NCI-H446 (cell line): ENCODE data around the gene NMRK2.

Experiments used
- DNase-seq, 2 experiments: peaks; one replicate each; lab custom pipeline; 2025; lab: John Stamatoyannopoulos, UW

NMRK2 gene

DNA sequence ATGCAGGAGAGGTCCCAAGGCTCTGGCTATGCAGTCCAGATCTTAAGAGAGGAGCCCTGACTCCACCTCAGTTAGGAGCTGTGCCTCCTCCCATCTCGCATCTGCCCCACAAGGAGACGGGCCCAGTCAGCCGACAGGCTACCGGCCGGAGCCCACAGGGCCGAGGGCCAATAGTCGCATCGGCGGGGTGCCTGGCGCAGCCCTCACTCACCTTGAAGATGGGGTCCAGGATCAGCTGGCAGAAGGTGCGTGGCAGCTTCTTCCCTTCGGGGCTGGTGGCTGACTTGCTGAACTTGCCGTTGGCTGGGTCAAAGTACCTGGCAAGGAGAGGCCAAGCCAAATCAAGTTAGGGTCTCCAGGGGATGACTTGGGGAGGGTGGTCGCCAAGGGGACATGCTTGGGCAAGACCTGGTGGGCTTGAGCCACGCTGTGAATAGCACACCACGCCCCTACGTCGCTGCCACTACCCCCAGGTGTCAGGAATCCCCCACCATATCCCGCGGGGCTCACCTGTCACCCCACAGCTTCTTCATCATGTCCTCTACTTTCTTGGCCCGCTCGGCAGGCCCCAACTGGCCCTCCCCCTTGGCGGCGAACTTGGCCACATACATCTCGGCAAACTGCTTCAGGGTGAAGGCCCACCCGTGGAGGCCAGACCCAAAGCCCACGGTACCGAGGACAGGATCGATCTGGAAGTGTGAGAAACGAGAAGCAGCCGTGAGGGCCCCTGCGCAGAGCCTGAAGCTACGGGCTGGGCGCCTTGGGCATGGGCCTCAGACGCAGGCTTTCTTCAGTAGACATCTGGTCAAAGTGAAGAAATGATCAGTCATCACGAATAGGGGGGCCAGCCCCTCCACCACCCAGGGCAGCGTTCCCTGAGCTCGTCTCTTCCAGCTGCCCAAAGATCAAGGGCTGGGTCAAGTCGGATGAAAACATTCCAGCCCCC is 49.1 kb downstream of the NMRK2 start:
- no peak for DNase-seq

DNA sequence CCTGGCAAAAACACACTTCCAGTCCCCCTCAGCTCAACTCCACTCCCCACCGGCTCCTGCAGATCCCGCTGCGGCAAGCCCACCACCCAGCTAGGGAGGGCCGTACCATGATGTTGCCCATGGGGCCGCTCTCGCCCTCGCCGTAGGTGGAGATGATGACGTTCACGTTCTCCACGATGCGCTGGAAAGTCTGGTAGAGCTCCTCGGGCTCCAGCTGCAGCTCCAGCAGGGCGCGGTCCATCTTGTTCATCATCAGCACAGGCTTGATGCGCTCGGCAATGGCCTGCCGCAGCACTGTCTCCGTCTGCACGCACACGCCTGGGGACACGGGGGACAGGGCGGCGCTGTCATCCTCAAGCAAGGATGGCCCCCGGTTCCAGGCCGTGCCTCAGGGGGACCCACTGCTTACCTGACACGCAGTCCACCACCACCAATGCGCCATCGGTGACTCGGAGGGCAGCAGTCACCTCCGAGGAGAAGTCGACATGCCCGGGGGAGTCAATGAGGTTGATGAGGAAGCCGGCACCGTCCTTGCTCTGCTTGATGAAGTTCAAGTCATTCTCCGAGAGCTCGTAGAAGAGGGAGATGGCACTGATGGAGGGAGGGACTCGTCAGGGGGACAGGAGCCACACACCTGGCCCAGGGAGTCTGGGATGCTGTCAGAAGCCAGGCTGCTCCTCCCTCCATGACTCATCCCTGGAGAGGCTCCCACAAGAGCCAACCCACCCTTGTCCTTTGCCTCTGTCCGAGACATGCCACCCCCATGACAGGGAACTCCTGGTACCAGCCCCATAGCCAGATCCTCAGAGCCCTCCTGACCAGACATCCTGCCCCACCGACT is 50.1 kb downstream of the NMRK2 start:
- DNase-seq = no peak

DNA sequence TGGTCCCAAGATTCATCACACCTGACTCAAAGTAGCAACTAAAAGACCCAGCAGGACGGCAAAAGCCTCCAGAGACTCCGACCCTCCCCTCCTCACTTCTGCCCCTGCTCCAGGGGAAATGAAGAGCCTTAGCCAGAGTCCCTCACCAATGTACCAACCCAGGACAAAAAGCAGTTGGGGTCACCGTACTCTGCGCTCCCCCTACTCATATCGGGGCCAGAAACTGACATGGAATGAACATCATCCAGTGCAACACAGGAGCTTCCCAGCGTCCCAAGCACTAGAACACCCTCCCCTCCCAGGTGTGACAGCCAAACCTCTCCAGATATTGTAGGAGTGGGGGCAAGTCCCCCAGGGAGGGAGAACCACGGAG is 50.7 kb downstream of the NMRK2 start:
- DNase-seq = no peak

- no peak for DNase-seq
These were observed 51.2 kb downstream of the NMRK2 start for GRCh38 chr19:3983936-3984583.

- no peak for DNase-seq
These were observed 51.7 kb downstream of the NMRK2 start for GRCh38 chr19:3984584-3984907.

GRCh38 chr19:3984908-3985642 is 52.2 kb downstream of the NMRK2 start, which contains the start of gene EEF2:
TSS of gene EEF2 (minus strand) at chr19:3985463. CDS start at chr19:3985380, 83 bp downstream.
- DNase-seq = peak; percentile 87 to 98

DNA sequence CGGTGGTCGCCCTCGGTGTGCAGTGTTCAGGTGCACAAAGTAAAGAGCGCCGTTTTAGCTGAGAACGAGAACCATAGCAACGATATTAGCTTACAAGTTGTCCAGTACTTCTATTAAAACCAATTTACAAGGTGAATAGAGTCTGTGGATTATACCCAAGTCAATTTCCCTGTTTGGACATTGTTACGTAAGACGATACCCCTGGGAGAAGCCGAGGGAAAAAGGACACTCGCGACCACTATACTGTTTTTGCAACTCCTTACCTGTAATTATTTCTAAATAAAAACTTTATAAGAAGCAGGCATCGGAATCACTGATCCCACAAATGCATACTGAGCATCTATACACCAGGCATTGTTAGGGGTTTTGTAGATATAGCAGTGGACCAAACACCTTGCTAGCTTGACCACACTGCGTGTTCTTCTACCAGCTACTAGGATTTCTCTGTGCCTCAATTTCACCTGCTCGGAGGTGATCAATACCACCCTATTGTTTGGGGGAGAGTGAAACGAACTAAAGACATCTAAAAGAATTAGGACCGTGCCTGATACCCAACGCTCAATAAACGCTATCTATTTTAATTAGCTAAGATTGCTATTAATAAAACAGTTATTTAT is 52.9 kb downstream of the NMRK2 start:
- DNase-seq = no peak

GRCh38 chr19:3986260-3987041 is 53.6 kb downstream of the NMRK2 start:
- peak; percentile 83 to 90 for DNase-seq

DNA sequence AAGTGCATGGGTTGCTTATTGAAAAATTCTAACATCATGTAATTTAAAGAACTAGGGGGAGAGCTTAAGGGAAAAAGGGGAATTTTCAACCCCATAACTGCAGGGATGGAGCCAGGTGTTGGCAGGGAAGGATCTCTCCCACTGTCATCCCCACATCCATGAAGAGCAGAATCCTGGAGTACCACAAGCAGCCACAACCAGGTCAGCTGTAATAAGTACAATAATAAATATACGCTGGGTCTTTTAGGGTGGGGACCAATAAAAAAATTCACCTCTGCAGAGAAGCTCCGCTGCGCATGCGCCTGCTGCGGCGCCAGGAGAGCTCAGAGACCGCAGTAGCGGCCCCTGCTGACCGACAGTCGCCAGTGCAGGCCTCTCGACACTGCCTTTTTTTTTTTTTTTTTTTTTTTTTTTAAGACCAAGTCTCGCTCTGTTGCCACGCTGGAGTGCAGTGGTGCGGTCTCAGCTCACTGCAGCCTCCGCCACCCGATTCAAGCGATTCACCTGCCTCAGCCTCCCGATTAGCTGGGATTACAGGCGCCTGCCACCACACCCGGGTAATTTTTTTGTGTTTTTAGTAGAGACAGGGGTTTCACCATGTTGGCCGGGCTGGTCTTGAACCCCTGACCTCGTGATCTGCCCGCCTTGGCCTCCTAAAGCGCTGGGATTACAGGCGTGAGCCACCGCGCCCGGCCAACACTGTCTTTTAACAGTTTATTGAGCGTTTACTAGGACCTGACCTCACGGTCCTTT is 54.9 kb downstream of the NMRK2 start:
- peak; percentile 82 to 95 for DNase-seq

DNA sequence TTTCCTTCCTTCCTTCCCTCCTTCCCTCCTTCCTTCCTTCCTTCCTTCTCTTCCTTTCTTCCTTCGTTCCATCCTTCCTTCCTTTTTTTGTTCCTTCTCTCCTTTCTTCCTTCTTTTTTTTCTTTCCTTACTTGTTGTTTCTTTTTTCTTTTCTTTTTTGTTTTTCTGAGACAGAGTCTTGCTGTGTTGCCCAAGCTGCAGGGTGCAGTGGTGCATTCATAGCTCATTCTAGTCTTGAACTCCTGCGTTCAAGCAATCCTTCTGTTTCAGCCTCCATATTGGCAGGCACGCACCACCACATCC is 57.9 kb downstream of the NMRK2 start:
- DNase-seq = no peak
